Gastrocnemius medialis (tissue), 4 donors: ENCODE results near the gene PDK1.

Experiments used
- POLR2A ChIP-seq, 2 donors: fragments of 450-650 bp; IDR thresholded peaks; one replicate each; pipeline ENCODE4 v1.6.1; 2017; ENCODE audit warnings: antibody characterized with exemption in 2 of 2, mild to moderate bottlenecking in 2 of 2, moderate library complexity in 2 of 2
- TF ChIP-seq, protein P1 (sequence below), 5 experiments: fragments of 450-650 bp in 3 of 5; fragments of 200-600 bp in 2 of 5; sonication (generic) in 2 of 5; IDR thresholded peaks in 4 of 5; conservative IDR thresholded peaks in 1 of 5; 1 replicate in 4 of 5; 2 replicates in 1 of 5; pipeline ENCODE4 v1.5.1; 2016 to 2019; ENCODE audit warnings: antibody characterized with exemption in 5 of 5, mild to moderate bottlenecking in 3 of 5, moderate library complexity in 3 of 5

DNA sequence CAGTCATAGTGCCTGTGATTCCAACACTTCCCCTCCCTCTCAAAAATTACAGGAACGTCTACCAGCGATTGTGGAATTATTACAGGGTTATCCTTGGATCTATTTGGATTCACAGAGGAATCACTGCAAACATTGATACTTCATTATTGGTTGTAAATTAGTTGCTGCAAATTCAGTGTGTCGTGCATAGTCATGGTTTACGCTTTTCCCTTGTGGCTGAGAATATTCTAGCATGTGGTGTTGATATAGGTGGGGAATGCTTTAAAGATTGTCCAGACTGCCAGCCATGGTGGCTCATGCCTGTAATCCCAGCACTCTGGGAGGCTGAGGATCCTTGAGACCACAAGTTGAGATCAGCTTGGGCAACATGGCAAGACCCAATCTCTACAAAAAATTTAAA lies 48.7 kb upstream of the PDK1 start:
- TF ChIP-seq, protein P1, sequence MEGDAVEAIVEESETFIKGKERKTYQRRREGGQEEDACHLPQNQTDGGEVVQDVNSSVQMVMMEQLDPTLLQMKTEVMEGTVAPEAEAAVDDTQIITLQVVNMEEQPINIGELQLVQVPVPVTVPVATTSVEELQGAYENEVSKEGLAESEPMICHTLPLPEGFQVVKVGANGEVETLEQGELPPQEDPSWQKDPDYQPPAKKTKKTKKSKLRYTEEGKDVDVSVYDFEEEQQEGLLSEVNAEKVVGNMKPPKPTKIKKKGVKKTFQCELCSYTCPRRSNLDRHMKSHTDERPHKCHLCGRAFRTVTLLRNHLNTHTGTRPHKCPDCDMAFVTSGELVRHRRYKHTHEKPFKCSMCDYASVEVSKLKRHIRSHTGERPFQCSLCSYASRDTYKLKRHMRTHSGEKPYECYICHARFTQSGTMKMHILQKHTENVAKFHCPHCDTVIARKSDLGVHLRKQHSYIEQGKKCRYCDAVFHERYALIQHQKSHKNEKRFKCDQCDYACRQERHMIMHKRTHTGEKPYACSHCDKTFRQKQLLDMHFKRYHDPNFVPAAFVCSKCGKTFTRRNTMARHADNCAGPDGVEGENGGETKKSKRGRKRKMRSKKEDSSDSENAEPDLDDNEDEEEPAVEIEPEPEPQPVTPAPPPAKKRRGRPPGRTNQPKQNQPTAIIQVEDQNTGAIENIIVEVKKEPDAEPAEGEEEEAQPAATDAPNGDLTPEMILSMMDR (IDR thresholded peaks at IDR 0.05 in 4 of 5, conservative IDR thresholded peaks at IDR 0.05 in 1 of 5): no peak
- TF ChIP-seq POLR2A (IDR thresholded peaks at IDR 0.05): no peak
